Fibroblast of mammary gland (primary cell): ENCODE measurements around the gene FRMD1.

Experiments used
- DNase-seq: peaks from one replicate; pipeline ENCODE4 v3.0.0-alpha.2; 2010; ENCODE audit warnings: low read depth
- H3K4me3 ChIP-seq: 2 replicates; pipeline ENCODE4 v1.5.1; 2011; ENCODE audit warnings: low read depth, mild to moderate bottlenecking, low read length, moderate library complexity; ENCODE audit not compliant: control insufficient read depth
- TF ChIP-seq, protein P1 (sequence below): conservative IDR thresholded peaks from 2 replicates; pipeline ENCODE4 v1.5.1; 2011; ENCODE audit warnings: low read depth, low read length, inconsistent platforms; ENCODE audit not compliant: control insufficient read depth, insufficient read depth

The FRMD1 gene

DNA sequence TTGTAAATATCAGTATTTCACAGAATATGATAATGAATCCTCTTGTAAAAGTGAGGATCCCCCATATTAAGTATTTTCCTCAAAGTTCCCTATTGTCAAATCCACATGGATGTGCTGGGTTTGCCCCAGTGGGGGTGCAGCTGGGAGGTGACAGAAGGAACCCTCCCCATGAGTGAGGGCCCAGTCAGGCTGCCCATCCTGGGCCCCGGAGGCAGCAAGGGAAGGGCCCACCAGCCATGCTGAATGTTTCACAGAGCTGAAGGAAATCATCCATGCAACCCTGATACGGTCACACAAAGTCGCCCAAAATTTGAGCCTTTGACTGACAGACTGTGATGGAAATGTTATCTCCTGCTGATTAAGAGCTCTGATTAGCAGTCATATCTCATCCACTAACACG lies 39.7 kb downstream of the FRMD1 start:
- no peak for DNase-seq
- TF ChIP-seq, protein P1, sequence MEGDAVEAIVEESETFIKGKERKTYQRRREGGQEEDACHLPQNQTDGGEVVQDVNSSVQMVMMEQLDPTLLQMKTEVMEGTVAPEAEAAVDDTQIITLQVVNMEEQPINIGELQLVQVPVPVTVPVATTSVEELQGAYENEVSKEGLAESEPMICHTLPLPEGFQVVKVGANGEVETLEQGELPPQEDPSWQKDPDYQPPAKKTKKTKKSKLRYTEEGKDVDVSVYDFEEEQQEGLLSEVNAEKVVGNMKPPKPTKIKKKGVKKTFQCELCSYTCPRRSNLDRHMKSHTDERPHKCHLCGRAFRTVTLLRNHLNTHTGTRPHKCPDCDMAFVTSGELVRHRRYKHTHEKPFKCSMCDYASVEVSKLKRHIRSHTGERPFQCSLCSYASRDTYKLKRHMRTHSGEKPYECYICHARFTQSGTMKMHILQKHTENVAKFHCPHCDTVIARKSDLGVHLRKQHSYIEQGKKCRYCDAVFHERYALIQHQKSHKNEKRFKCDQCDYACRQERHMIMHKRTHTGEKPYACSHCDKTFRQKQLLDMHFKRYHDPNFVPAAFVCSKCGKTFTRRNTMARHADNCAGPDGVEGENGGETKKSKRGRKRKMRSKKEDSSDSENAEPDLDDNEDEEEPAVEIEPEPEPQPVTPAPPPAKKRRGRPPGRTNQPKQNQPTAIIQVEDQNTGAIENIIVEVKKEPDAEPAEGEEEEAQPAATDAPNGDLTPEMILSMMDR, result no peak
- H3K4me3 ChIP-seq, result no peak overlapping the region

GRCh38 chr6:168038576-168039140 lies 40.4 kb downstream of the FRMD1 start:
- no peak overlapping the region for H3K4me3 ChIP-seq
- no peak for DNase-seq
- TF ChIP-seq, protein P1, result no peak

DNA sequence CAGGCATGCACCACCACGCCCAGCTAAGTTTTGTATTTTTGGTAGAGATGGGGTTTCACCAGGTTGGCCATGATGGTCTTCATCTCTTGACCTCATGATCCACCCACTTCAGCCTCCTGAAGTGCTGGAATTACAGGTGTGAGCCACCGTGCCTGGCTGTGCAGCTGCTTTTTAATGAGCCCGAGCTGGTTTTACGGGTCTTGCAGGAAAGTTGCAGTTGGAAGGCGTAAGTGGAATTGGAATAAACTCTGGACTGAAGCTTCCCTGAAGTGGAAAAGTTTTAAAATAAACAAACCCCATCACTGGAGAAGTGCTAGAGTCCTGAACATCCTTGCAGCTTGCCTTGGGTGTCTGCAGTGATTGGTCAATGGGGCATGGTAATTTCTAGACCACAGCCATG lies 41.2 kb downstream of the FRMD1 start:
- TF ChIP-seq, protein P1, result no peak
- no peak overlapping the region for H3K4me3 ChIP-seq
- DNase-seq, result no peak

DNA sequence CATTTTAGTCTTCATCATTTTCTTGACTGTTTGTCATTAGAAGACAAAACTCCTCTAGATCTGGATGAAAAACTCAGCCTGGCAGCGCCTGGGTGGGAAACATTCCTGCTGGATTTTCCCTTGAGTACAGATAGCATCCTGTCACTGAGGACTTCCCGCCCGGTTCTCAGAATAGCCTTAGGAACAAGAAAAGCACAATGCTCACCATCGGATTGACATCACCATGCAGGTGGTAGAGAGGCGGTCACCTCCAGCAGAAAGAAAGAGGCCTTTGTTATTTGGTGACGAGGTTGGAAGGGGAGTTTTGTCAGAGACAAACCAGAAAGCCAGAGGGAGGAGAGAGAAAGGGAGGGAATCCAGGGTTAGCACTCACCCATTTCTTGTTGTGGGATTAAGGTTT lies 41.8 kb downstream of the FRMD1 start:
- no peak for DNase-seq
- TF ChIP-seq, protein P1, result no peak
- no peak overlapping the region for H3K4me3 ChIP-seq

DNA sequence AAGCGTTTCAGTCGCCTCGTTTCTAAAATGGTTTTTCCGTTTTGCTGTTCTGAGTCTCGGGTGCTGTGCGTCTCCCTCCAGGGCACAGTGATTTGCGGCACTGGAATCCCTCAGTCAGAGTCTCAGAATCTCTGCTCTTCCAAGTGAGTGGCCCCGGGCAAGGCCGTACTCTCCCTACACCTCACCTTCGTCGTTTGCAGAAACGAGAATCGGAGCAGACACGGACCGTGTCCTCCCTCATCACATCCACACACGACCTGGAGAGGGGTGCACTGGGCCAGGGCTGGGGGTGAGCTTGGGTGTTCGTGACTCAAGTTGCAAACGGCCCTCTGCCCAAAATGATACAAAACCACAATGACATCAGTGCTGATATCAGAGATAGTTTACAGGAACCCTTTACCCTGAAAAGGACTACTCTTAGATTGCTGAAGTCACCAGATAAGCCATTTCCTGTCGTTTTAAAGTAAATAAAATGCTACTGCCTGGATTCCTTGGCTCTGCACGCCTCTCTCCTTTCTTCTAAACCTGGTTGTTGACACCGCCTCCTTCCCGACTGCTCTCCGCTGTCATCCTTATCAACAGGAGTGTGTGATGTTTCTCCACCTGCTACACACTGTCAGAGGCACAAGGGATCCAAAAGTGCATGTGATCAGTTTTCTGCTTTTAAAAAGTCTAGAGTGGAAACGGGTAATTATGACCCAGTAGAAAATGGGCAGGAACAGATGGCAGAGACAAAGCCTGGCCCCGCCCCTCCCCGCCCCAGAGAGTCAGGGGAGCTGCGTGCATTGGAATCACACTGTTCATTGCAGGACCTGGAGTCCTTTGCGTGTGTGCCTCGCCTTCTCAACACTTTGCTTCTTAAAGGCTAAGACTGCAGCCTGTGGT lies 43.1 kb downstream of the FRMD1 start:
- TF ChIP-seq, protein P1, result no peak
- DNase-seq, result peak; percentile 25
- H3K4me3 ChIP-seq, result peak overlapping the region; percentile 52

DNA sequence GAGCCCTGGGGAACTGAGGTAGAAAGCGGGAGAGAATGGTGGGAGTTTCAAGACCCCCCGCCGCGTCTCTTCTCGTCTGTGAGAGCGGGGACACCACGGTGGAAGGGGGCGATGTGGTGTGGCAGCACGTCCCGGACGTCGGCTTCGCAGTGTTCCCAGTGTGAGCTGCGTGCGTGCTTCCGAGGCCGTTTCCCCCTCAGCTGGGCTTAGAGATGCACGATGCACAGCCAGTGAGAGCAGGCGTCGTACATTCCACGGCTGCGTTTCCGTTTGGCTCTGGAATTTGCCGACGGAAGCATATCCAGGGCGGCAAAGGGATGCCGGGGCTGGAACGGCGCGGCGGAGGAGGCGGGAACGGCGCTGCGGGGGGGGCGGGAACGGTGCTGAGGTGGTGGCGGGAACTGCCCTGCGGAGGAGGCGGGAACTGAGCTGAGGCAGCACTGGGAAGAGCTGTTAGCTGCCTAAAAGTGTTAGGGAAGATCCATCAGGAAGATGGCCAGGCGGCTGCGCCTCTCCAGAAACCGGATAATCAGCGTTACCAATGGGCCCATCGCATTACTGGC lies 43.8 kb downstream of the FRMD1 start:
- DNase-seq, result peak; percentile 53

More for the DNA sequence above, 43.8 kb downstream of the FRMD1 start:
- TF ChIP-seq, protein P1, result no peak
- H3K4me3 ChIP-seq, result peak overlapping the region; percentile 52
